GM18861 (cell line): ENCODE measurements around the gene FRMPD4.
A peak's percentile ranks its signal among the peaks of the same experiment; 100 is the strongest.

ENCODE experiments used
- ATAC-seq: cut with Tn5 transposase; IDR thresholded peaks from one replicate; pipeline ENCODE4 v1.9.1; 2021; ENCODE audit not compliant: unreplicated experiment

FRMPD4 gene

DNA sequence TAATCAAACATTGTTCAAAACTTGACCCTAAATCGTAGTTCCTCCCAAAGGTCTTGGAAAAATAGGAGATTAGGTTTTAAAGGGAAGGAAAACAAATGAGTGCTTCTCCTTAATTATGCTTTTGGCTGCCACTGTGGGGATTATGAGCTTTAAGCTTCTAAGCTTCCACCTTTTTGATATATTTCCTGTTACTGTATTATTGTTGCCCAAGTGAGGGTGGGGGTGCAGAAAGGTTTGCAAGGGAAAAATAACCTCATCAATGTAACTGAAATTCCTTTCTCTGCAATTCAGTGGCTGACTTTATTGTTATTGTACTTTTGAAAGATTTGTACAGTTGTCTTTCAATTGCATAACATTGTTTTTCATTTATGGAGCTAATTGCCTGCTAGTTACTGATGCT, 285.1 kb downstream of the FRMPD4 start:
- no peak for ATAC-seq

DNA sequence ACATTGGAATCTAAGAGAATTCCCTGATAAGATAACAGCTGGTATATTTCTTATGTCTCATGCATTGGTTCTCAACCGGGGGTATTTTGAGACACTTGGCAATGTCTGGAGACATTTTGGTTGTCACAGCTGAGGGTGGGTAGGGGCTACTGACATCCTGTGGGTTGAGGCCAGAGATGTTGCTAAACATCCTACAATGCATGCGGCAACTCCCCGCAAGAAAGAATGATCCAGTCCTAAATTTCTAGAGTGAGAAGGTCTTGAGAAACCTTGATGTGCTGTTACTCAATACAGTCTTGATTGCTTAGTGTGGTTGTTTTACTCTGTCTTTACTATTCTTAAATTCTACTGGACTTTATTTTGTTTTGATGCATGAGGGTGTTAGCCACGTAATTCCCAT, 287.2 kb downstream of the FRMPD4 start:
- no peak for ATAC-seq

- ATAC-seq, result no peak
Measured at GRCh38 chrX:12426420-12426819, 288.1 kb downstream of the FRMPD4 start.

DNA sequence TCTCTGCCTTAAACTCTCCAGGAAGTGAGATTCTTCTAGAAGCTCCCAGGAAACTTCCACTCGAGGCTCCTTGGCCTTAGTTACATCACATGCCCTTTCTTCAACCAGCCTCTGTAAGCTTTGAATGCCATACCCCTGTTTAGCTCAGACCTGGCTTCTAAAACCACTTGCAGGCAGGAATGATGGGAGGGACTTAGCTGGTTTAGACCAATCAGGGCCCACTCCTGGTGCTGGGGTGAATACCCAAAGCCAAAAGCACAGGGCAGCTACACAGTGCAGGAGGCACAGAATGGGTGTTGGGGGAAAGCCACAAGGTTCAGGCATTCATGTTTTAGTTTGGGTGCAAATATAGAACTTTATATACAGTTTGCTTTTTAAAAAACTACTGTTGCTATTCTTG, 296.2 kb downstream of the FRMPD4 start:
- no peak for ATAC-seq

- no peak for ATAC-seq
Measured at GRCh38 chrX:12439416-12439815, 301.1 kb downstream of the FRMPD4 start.

GRCh38 chrX:12440246-12440645, 302.0 kb downstream of the FRMPD4 start:
- no peak for ATAC-seq

- no peak for ATAC-seq
Measured at GRCh38 chrX:12441381-12442128, 303.3 kb downstream of the FRMPD4 start.

DNA sequence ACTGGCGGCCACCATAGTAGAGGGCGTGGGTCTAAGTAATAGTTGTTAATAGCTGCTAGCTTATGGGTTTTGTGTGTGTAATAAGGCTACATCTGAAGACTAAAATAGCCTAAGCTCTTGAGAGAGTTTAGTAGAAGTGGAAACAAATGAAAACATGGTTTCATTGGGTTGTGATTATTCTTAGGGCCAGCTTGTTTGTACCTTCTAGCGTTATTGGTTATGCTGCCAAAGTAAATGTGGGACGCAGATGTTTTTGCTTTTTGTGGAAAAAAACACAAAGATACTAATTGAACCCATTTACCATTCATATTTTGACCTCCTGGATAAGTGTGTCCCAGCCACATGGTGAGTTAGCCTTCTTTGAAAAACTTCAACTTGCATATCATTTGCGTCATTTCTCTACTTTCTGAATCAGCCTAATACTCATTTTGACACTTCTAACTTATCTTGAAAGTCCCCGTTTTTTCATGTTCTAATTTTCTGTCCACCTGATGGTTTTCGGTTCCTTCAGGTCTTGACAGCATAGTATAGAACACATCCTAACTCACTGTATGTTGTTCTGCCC, 305.3 kb downstream of the FRMPD4 start:
- peak; percentile 88 for ATAC-seq

DNA sequence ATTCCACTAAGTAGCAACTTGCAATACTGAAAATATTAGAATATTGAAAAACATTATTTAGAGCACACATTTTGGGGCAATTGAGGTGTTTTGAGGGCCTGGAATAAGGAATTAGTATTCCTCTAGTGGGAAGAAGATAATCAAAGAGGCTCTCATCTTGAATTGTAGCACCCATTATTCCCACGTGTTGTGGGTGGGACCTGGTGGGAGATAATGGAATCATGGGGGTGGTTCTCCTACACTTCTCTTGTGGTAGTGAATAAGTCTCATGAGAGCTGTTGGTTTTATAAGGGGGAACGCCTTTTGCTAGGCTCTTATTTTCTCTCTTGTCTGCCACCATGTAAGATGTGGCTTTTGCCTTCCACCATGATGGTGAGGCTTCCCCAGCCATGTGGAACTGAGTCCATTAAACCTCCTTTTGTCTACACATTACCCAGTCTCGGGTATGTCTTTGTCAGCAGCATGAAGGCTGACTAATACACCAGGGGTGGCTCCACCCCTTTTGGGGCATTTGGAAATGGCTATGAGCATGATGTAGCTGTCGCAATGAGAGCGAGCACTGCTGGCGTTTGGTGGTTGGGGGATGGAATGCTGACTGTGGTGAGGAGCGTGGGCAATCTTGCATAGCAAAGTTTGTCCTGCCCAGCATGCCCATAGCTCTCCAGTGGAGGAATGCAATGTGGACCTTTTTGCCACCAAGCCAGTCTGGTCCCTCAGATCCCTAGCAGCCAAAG, 308.2 kb downstream of the FRMPD4 start:
- ATAC-seq, result no peak

DNA sequence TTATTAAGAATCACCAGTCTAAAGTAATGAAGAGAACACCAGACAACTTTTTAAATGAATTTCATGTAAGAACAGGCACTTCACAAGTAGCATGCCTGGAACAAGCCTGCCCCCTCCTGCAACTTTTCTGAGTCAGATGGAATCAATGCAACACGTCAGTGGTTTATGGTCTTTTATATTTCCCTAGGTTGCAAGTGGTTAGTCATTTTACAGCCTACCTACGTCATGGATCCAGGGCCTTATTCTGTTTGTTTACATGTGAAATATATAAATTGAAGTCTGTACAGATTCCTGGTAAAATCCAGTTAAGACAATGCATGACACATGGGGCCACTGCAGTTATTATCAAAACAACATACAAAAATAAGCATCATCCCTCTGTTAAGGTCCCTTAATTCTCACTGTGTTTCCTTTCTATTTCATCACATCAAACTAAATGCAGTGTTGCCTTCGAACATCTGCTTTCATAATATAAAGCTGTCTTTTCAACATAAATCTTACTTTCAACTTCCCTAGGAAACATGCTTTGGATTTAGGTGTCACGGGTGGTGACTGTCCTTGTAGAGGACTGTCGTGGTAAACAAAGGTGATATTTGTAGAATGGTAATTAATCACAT, 309.3 kb downstream of the FRMPD4 start:
- ATAC-seq, result no peak

DNA sequence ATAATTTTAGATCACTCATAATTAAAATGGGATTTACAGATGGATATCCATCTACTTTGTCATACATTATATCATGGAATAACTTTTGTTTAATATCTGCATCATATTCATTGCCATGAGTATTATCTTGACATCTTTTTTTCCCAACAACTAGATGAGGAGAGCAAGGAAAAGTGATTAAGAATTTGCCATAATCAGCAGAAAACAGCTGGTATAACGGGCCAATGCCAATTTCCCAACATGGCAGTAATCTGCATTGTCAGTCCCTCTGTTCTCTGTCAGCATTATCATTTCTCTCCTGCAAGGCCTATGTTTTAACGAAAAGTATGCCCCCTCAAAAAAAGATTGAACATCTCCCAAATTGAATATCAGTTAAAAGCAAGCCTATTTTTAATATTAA, 314.0 kb downstream of the FRMPD4 start:
- ATAC-seq, result no peak

DNA sequence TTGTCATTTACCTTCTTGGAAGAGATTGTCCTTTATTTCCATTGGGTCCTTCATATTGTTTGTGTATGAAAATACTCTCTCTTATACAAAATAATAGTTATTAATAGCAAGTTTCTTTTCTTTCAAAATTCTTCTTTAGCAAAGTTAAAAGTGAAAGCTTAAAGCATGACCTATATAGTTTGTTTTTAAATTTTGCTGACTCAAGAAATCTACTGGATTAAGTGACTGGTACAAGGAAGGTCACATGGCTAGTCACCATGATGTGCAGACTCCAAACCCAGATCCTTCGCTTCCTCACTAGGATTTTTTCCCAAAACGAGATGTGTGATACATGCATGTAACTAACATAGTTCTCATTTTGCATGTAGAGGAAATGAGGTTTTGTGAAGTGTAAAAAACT, 322.7 kb downstream of the FRMPD4 start:
- no peak for ATAC-seq

DNA sequence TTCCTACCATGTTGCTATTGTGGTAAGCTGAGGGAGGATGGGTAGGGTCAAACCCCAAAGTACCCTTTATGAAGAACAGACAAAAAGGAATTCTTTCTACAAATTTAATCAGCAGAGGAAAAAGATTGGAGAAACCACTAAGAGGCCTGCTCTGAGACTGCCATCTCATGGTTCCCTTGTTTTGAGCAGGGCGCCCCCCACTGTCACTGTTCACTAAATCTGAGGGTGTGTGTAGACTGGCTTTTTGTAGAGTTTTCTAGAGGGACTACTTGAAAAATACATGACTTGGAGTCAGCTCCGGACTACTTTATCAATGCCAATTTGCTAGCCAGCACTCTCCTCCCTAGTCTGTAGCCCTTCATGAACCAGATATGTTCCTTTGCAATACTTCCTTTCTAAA, 324.8 kb downstream of the FRMPD4 start:
- no peak for ATAC-seq

DNA sequence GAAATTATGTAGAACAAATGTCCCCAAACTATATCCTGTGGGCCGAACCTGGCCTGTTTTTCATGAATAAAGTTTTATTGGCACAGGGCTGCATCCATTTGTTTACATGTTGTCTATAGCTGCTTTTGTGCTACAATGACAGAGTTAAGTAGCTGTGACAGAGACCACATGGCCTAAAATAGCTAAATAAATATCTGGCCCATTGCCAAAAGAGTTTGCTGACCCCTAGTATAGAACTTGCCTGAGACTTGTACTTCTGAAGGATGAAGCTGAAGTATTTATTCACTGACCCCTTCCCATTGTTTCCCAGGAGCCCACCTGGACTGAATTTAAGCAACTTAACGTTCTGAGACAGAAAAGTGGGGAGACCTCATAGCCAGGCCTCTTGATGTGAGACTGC, 325.6 kb downstream of the FRMPD4 start:
- no peak for ATAC-seq

GRCh38 chrX:12467321-12467720, 329.0 kb downstream of the FRMPD4 start:
- ATAC-seq, result no peak

- no peak for ATAC-seq
Measured at GRCh38 chrX:12469296-12469695, 331.0 kb downstream of the FRMPD4 start.

GRCh38 chrX:12471061-12471460, 332.8 kb downstream of the FRMPD4 start:
- ATAC-seq, result no peak

GRCh38 chrX:12480956-12481355, 342.7 kb downstream of the FRMPD4 start:
- ATAC-seq, result no peak

DNA sequence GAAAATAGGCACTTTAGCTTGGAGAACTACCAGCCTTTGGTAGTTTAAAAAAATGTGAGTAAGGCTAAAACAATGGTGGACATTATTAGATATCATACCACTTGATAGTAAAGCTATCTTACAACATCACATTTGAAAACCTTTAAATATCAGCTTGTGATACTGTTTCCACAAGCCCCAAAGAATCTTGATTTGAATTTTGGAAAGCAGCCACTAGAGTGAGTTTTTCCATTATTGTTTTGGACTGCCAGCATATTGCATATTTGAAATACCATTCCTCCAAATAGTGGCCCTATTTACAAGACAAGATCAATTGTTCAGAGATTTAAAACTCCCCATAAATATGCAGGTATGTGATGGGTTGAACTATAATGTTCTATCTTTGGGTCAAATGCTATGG, 349.9 kb downstream of the FRMPD4 start:
- ATAC-seq, result no peak

GRCh38 chrX:12488771-12489170, 350.5 kb downstream of the FRMPD4 start:
- no peak for ATAC-seq

- ATAC-seq, result no peak
Measured at GRCh38 chrX:12489341-12489740, 351.1 kb downstream of the FRMPD4 start.
